Measurements from ENCODE around the gene MED28. TPM values are rescaled to one million over a fixed set of nuclear protein-coding genes. Genes with fewer than 3 reads are reported as not detected.
A peak's percentile ranks its signal among the peaks of the same experiment; 100 is the strongest.

The MED28 gene
- total RNA-seq, 8 experiments from 2014 or later, result 21.6 to 58.0 (median 29.2) TPM

DNA sequence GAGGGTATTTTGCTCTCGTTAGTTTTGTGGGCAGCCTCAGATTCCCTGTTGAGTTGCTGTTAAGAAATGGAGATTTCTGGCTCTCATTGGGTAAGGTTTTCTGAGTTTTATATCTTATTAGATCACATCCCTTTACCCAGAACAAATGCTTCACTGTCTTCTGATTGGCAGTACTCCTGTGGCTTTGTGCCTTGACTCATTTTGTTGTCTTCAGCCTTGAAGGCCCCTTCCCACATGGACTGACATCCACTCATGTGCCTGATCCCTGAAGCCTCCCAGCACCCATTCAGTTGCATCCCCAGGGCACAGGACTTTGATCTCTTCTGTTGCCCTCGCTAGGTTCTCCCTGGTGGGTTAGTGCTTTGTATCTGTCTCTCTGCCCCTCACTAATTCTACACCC lies 10.4 kb downstream of the MED28 start:
- no peak for ATAC-seq (replicated peaks in 6 of 8)
- no peak overlapping the region for H3K27ac ChIP-seq
- no peak overlapping the region for H3K4me3 ChIP-seq
- WGBS, 10 experiments, result 33 to 100% (median 93%) methylated on average over 1 to 2 of the region's 2 CpGs; no CpG with 5 or more reads in 5 of the 10 experiments
- in situ Hi-C loops (cut with MboI; ENCODE audit: low pct_unique_long_range_greater_than_20kb in 2 of 9, low sequenced_read_pairs in 9 of 9, unreplicated experiment in 9 of 9), result no loop called here
- no peaks in the 10 kb centered on the region for H3K4me1 ChIP-seq (replicated peaks in 1 of 2)

DNA sequence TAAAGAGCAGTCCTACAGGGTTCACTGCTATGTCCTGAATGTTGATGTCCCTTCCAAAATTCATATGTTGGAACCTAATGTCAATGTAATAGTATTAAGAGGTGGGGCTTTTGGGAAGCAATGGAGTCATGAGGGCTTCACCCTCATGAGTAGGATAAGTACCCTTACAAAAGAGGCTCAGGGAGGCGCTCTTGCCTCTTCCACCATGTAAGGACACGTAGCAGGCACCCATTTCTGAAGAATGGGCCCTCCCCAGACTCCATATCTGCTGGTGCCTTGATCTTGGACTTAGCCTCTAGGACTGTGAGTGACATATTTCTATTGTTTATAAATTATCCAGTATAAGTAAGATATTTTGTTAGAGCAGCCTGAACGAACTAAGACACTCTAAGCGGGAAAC lies 15.8 kb downstream of the MED28 start:
- H3K4me3 ChIP-seq, result no peak overlapping the region
- ATAC-seq (replicated peaks in 6 of 8), result no peak
- H3K27ac ChIP-seq, result no peak overlapping the region
- WGBS, 10 experiments, result 72 to 100% (median 100%) methylated on average over 2 to 3 of the region's 4 CpGs; no CpG with 5 or more reads in 1 of the 10 experiments
- no peaks in the 10 kb centered on the region for H3K4me1 ChIP-seq (replicated peaks in 1 of 2)
- in situ Hi-C loops (cut with MboI; ENCODE audit: low pct_unique_long_range_greater_than_20kb in 2 of 9, low sequenced_read_pairs in 9 of 9, unreplicated experiment in 9 of 9), result no loop called here

DNA sequence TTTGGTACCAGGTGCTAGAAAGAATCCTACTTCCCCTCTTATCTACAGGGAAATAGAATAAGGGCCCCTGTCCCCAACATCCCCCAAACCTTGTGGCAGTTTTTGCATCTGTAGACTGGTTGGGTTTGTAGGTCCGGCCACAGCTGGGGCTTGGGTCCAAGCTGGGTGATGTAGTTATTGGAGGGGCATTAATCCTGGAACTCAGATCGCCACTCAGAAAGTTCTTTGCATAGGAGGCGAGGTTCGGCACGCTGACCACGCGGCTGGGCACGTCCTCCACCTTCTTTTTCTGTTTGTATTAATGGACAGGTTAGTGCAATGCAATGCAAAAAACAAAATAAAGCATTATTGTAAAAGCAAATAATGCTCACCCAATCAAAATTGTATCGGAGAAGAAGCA lies 19.2 kb downstream of the MED28 start:
- in situ Hi-C loops (cut with MboI; ENCODE audit: low pct_unique_long_range_greater_than_20kb in 2 of 9, low sequenced_read_pairs in 9 of 9, unreplicated experiment in 9 of 9), result no loop called here
- H3K27ac ChIP-seq, result no peak overlapping the region
- no peak for ATAC-seq (replicated peaks in 6 of 8)
- no peak overlapping the region for H3K4me3 ChIP-seq
- 80 to 100% (median 98%) methylated on average over 1 to 8 of the region's 9 CpGs; no CpG with 5 or more reads in 2 of the 10 experiments for WGBS, 10 experiments
- H3K4me1 ChIP-seq (replicated peaks in 1 of 2), result no peaks in the 10 kb centered on the region

DNA sequence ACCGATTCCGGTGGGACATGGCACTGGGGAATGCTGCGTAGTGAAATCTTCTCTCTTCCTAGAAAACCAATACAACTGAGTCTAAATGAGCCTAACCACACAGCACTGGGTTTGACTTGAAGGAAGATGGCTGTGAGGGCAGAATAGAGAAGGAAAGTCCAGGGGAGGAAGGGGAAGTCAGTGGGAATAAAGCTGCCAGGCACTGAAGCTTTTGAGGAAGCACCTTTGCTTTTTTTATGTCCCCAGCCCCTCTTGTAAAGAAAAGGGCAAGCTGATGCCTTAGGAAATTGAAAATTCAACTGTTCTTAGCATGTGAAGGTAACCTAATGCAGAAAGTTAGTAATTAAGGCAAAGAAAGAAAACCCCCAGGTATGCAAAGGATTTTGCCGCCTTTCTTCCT lies 20.6 kb downstream of the MED28 start:
- no peaks in the 10 kb centered on the region for H3K4me1 ChIP-seq (replicated peaks in 1 of 2)
- ATAC-seq (replicated peaks in 6 of 8), result no peak
- H3K4me3 ChIP-seq, result no peak overlapping the region
- no peak overlapping the region for H3K27ac ChIP-seq
- 85 to 100% (median 99%) methylated on average over 1 to 4 of the region's 4 CpGs for WGBS, 10 experiments
- in situ Hi-C loops (cut with MboI; ENCODE audit: low pct_unique_long_range_greater_than_20kb in 2 of 9, low sequenced_read_pairs in 9 of 9, unreplicated experiment in 9 of 9), result no loop called here

DNA sequence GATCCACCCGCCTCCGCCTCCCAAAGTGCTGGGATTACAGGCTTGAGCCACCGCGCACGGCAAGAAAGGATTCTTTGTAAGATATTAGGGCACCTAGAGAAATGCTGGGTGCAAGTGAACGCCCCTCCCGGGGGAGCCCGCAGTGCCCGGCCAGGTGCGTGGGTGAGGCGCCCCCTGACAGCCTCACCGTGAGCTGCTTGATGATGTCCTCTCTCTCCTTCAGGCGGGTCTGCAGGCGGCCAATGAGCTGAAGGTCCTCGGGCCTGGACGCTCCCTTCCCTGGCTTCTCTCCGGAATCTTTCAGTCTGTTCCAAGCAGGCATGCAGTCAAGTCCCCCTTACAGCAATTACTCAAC lies 21.9 kb downstream of the MED28 start:
- no peak overlapping the region for H3K27ac ChIP-seq
- in situ Hi-C loops (cut with MboI; ENCODE audit: low pct_unique_long_range_greater_than_20kb in 2 of 9, low sequenced_read_pairs in 9 of 9, unreplicated experiment in 9 of 9), result no loop called here
- peak in 4 of 8 experiments; percentile 9 to 20 (median 16) for ATAC-seq (replicated peaks in 6 of 8)
- WGBS, 10 experiments, result 80 to 100% (median 95%) methylated on average over 1 to 5 of the region's 17 CpGs; no CpG with 5 or more reads in 6 of the 10 experiments
- H3K4me3 ChIP-seq, result no peak overlapping the region
- H3K4me1 ChIP-seq (replicated peaks in 1 of 2), result no peaks in the 10 kb centered on the region

DNA sequence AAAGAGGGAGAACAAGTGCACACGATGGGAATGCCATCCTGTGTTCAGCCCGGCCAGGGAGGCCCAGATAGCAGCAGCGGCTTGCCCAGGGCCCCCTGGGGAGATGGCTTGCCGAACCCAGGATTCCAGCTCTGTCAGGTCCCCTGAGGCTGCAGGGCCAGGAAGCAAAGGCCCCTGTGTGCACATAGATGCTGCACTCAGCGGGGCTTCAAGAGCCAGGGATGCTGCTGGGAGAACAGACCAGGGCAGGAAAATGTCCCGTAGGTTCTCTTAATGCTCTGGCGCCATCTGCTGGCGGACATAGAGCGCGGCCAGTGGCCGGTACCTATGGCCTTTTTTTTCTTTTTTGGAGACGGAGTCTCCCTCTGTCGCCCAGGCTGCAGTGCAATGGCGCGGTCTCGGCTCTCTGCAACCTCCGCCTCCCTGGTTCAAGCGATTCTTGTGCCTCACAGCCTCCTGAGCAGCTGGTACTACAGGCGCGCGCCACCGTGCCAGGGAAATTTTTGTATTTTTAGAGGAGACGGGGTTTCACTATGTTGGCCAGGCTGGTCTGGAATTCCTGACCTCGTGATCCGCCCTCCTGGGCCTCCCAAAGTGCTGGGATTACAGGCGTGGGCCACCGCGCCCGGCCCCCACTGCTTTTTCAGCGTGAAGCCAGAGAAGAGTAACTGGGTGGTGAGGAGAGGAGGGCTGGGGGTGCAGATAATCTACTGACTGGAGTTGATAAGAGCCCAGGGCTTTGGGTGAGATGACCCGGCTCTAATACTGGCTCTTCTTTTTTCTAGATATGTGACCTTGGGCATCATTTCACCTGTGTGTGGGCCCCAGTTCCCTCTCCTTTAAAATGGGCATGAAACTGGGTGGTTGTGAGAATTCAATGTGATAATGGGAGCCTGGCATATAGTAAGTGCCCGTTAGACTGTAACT lies 22.5 kb downstream of the MED28 start:
- 0 to 100% (median 65%) methylated on average over 1 to 17 of the region's 32 CpGs for WGBS, 10 experiments
- H3K27ac ChIP-seq, result no peak overlapping the region
- peak; percentile 60 to 95 (median 81) for ATAC-seq (replicated peaks in 6 of 8)
- no peak overlapping the region for H3K4me3 ChIP-seq
- in situ Hi-C loops (cut with MboI; ENCODE audit: low pct_unique_long_range_greater_than_20kb in 2 of 9, low sequenced_read_pairs in 9 of 9, unreplicated experiment in 9 of 9), result no loop called here
- no peaks in the 10 kb centered on the region for H3K4me1 ChIP-seq (replicated peaks in 1 of 2)

DNA sequence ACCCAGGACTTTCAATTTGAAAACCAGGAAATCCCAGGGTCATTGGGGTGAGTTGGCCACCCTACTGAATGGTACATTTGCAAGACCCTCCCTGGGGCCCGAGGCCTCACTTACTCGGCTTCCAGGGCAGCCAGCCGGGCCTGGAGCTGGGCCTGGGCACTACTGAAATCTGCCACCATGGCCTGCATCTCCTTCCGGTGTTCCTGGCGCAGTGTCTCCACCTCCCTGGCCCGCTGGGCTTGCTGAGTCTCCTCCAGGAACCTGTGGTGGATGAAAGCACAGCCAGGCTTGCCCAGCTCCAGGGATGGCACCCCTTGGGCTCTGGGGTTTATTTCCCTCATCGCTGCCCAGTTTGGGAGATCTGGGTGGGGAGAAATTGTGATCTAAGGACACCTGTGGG lies 24.7 kb downstream of the MED28 start:
- WGBS, 10 experiments, result 100% methylated on average over 1 to 2 of the region's 7 CpGs; no CpG with 5 or more reads in 7 of the 10 experiments
- ATAC-seq (replicated peaks in 6 of 8), result no peak
- no peak overlapping the region for H3K4me3 ChIP-seq
- in situ Hi-C loops (cut with MboI; ENCODE audit: low pct_unique_long_range_greater_than_20kb in 2 of 9, low sequenced_read_pairs in 9 of 9, unreplicated experiment in 9 of 9), result no loop called here
- H3K27ac ChIP-seq, result no peak overlapping the region
- H3K4me1 ChIP-seq (replicated peaks in 1 of 2), result no peaks in the 10 kb centered on the region

DNA sequence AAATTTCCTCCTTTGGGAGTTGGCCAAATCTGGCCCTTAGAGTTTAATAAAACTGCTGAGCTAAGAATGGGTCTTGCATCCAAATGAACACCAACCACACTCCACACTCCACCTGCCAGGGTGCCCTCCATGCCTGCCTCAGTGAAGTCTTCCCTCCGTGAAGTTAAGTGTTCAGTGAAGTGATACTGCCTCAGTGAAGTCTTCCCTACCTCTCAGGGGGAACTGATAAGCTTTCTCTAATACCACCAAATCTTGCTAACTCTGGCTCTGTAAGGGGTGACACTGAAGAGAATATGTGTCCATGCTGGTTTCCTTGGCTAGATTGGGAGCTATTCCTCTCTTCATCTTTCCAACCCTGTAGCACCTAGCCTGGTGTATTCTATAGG lies 27.9 kb downstream of the MED28 start:
- H3K4me3 ChIP-seq, result no peak overlapping the region
- ATAC-seq (replicated peaks in 6 of 8), result no peak
- H3K4me1 ChIP-seq (replicated peaks in 1 of 2), result no peaks in the 10 kb centered on the region
- 80 to 100% (median 100%) methylated on average over 1 of the region's 1 CpG; no CpG with 5 or more reads in 7 of the 10 experiments for WGBS, 10 experiments
- no peak overlapping the region for H3K27ac ChIP-seq
- in situ Hi-C loops (cut with MboI; ENCODE audit: low pct_unique_long_range_greater_than_20kb in 2 of 9, low sequenced_read_pairs in 9 of 9, unreplicated experiment in 9 of 9), result no loop called here

DNA sequence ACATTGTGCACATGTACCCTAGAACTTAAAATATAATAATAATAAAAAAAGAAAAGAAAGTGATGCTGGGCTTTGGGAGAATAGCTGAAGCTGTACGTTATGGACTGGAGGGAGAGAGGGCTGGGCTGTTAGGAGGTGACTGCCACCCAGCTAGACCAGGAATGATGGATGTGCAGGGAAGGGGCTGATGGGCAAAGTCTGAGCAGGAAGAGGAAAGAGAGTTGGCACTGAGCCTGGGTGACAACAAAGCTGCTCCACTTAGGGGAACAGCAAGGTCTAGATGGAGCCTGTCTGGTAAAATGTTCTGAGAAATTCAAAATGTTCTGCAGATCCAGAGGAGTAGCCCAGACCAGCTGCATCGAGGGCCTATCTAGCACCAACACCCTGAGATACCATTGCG lies 32.3 kb downstream of the MED28 start:
- H3K4me3 ChIP-seq, result no peak overlapping the region
- in situ Hi-C loops (cut with MboI; ENCODE audit: low pct_unique_long_range_greater_than_20kb in 2 of 9, low sequenced_read_pairs in 9 of 9, unreplicated experiment in 9 of 9), result no loop called here
- no peak for ATAC-seq (replicated peaks in 6 of 8)
- H3K27ac ChIP-seq, result no peak overlapping the region
- no peaks in the 10 kb centered on the region for H3K4me1 ChIP-seq (replicated peaks in 1 of 2)
- WGBS, 10 experiments, result 20 to 100% (median 98%) methylated on average over 1 to 3 of the region's 3 CpGs; no CpG with 5 or more reads in 2 of the 10 experiments

DNA sequence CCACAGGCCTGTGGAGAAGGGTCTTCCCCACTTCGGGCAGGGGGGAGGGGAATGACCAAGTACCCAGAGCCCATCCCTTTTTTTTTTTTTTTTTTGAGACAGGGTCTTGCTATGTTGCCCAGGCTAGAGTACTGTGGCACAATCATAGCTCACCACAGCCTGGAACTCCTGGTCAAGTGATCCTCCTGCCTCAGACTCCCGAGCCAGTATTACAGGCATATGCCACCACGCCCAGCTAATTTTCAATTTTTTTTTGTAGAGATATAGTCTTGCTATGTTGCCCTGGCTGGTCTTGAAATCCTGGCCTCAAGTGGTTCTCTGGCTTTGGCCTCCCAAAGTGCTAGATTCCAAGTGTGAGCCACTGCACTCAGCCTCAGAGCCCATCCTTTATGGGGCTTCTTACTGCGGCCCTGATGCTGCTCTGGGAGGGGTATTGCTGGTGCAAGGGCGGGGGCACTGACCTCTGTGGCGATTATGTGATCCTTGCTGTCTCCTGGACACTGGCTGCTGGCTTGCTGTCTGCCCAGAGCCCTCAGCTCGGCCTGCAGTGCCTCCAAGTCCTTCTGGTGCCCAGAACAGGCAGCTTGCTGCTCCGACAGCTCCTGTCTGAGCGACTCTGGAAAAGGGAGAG lies 32.9 kb downstream of the MED28 start:
- in situ Hi-C loops (cut with MboI; ENCODE audit: low pct_unique_long_range_greater_than_20kb in 2 of 9, low sequenced_read_pairs in 9 of 9, unreplicated experiment in 9 of 9), result no loop called here
- no peak overlapping the region for H3K27ac ChIP-seq
- H3K4me1 ChIP-seq (replicated peaks in 1 of 2), result no peaks in the 10 kb centered on the region
- no peak overlapping the region for H3K4me3 ChIP-seq
- no peak for ATAC-seq (replicated peaks in 6 of 8)
- 28 to 100% (median 94%) methylated on average over 1 to 4 of the region's 9 CpGs; no CpG with 5 or more reads in 3 of the 10 experiments for WGBS, 10 experiments

DNA sequence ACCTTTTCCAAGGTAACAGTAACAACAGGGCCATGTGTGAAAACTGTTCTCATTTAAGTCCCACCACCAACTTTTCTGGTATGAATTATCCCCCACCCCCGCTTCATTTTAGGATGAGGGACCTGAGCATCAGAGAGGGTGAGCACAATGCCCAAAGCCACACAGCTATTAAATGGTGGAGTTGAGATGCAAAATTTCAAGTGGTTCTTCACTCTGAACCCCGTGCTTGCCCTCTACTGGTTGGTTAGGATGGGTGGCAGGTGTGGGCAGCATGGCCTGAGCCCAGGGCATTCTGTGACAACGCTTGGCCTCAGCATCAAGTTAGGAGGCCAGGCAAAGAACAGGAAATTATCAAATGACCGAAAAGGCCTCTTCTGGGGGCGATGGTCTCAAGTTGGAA lies 33.5 kb downstream of the MED28 start:
- in situ Hi-C loops (cut with MboI; ENCODE audit: low pct_unique_long_range_greater_than_20kb in 2 of 9, low sequenced_read_pairs in 9 of 9, unreplicated experiment in 9 of 9), result no loop called here
- H3K4me3 ChIP-seq, result no peak overlapping the region
- H3K27ac ChIP-seq, result no peak overlapping the region
- H3K4me1 ChIP-seq (replicated peaks in 1 of 2), result no peaks in the 10 kb centered on the region
- WGBS, 10 experiments, result 43 to 96% (median 82%) methylated on average over 1 to 4 of the region's 5 CpGs; no CpG with 5 or more reads in 4 of the 10 experiments
- ATAC-seq (replicated peaks in 6 of 8), result no peak

DNA sequence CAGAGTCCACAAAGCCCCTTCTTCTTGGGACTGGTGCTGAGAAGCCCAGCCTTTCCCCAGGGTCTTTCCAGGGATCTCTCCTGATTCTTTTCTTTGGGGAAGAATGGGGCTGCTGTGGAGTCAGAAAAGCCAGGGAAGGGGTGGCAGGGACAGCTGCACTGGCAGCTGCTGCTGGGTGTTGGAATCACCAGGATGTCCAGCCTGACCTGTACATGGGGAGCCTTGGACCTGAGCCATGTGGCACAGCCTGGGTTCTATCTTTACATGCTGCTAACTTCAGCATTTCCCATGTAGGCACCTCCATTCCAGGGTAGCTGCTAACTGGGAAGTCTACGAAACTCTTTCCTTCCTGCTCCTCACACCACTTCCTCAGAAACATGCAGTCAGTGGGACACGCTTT lies 36.0 kb downstream of the MED28 start:
- ATAC-seq (replicated peaks in 6 of 8), result no peak
- WGBS, 10 experiments, result 33 to 100% (median 86%) methylated on average over 1 to 2 of the region's 2 CpGs; no CpG with 5 or more reads in 5 of the 10 experiments
- in situ Hi-C loops (cut with MboI; ENCODE audit: low pct_unique_long_range_greater_than_20kb in 2 of 9, low sequenced_read_pairs in 9 of 9, unreplicated experiment in 9 of 9), result no loop called here
- Histone ChIP-seq H3K4me1 (replicated peaks in 1 of 2) (no peaks in the 10 kb centered on the region), H3K27ac (no peak overlapping the region), H3K4me3 (no peak overlapping the region)

DNA sequence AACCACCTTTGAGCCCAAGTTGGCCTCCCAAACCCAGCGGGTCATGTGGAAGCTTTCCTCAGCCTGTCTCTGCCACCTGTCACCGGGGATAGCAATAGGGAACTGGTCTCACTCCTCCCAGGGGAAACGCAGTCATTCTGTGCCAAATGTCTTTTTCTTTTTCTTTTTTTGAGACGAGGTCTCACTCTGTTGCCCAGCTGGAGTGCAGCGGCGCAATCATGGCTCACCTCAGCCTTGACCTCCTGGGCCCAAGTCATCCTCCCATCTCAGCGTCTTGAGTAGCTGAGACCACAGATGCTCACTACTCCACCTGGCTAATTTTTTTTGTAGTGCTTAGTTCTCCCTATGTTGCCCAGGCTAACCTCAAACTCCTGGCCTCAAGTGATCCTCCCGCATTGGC lies 40.3 kb downstream of the MED28 start:
- no peak for ATAC-seq (replicated peaks in 6 of 8)
- in situ Hi-C loops (cut with MboI; ENCODE audit: low pct_unique_long_range_greater_than_20kb in 2 of 9, low sequenced_read_pairs in 9 of 9, unreplicated experiment in 9 of 9), result no loop called here
- H3K4me1 ChIP-seq (replicated peaks in 1 of 2), result no peaks in the 10 kb centered on the region
- no peak overlapping the region for H3K27ac ChIP-seq
- 55 to 100% (median 78%) methylated on average over 1 to 7 of the region's 8 CpGs; no CpG with 5 or more reads in 4 of the 10 experiments for WGBS, 10 experiments
- no peak overlapping the region for H3K4me3 ChIP-seq

All from motor neuron (in vitro differentiated cells).